HG03378 (cell line): Measurements from ENCODE around the gene CLEC7A.

ENCODE experiments used
- ATAC-seq: cut with Tn5 transposase; IDR thresholded peaks from one replicate; pipeline ENCODE4 v1.9.1; 2021; ENCODE audit warnings: mild to moderate bottlenecking, moderate library complexity; ENCODE audit not compliant: unreplicated experiment

CLEC7A gene

GRCh38 chr12:10142976-10143589 lies 13.1 kb upstream of the CLEC7A start:
- ATAC-seq, result no peak

- no peak for ATAC-seq
These were observed 10.0 kb upstream of the CLEC7A start for GRCh38 chr12:10140001-10140400.

GRCh38 chr12:10136637-10137205 lies 6.7 kb upstream of the CLEC7A start:
- ATAC-seq, result no peak

- no peak for ATAC-seq
These were observed 5.1 kb upstream of the CLEC7A start for GRCh38 chr12:10135126-10135525.

GRCh38 chr12:10132850-10133370 lies 2.9 kb upstream of the CLEC7A start:
- ATAC-seq, result no peak

DNA sequence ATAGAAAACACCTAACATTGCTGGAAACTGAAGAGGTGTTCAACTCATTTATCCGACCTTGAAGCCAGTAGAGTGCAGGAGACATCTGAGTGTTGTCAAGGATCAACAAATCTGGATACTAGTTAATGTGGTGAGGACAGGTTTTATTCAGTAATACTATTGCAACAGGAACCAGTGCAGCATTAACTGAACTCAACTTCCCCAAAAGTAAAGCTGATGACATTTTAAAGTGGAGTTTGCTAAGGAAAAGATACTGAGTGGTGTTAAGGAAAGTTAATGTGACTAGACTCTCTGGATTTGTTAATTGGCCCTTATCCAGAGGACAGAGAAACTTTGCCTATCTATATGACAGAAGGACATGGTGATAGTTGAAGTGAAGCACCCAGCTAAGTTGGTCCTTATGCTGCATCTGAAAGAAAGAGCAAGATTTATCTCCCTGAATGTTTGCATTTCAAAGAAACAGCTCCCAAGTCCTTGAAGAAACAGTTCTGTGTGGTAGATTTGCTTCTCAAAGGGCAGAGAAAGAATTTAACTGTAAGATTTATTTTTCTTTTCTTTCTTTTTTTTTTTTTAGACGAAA lies 1.2 kb upstream of the CLEC7A start:
- no peak for ATAC-seq

DNA sequence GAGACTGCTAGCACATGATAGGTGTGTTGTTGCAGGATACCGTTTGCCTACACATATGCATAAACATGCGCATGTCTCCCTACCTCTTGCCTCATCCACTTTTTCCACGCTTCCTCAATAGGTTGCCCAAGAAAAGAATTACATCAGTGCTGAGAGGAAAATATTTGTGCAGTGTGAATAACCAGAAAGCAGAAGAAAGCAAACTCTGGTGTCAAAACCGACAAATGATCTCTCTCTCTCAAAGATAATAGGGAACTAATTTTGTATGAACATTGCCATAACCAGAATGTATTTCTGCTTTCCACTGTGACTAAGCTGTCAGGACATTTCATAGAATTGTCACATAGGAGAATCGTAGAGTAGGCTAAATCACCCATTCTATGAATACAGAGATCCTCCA lies 1.3 kb downstream of the CLEC7A start:
- no peak for ATAC-seq

GRCh38 chr12:10126413-10126812 lies 3.6 kb downstream of the CLEC7A start:
- ATAC-seq, result no peak

- no peak for ATAC-seq
These were observed 7.3 kb downstream of the CLEC7A start for GRCh38 chr12:10122689-10123088.

- no peak for ATAC-seq
These were observed 8.7 kb downstream of the CLEC7A start for GRCh38 chr12:10121278-10121677.

GRCh38 chr12:10119066-10119465 lies 10.9 kb downstream of the CLEC7A start:
- ATAC-seq, result no peak

- ATAC-seq, result no peak
These were observed 14.1 kb downstream of the CLEC7A start for GRCh38 chr12:10115890-10116289.

DNA sequence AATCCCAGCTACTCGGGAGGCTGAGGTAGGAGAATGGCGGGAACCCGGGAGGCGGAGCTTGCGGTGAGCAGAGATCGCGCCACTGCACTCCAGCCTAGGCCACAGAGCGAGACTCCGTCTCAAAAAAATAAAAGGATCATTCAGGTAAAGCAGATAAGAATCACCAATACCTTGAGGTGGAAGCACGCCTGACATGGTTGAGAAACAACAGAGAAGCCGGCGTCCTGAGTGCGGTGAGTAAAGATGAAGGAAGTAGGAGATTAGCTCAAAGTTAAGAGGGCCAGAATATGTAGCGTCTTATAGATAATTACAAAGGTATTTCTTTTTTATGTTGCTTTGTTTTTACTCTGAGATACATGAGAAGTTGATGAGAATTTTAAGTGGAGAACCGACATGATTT lies 14.7 kb downstream of the CLEC7A start:
- no peak for ATAC-seq

DNA sequence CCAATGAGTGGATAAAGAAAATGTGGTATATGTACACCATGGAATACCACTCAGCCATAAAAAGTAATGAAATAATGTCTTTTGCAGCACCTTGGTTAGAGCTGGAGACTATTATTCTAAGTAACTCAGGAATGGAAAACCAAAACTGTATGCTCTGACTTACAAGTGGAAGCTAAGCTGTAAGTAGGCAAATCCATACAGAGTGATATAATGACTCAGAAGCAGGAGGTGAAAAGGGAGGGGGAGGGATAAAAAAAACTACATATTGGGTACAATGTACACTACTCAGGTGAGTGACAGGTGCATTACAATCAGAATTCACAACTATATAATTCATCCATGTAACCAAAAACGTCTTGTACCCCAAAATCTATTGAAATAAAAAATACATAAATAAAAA lies 16.1 kb downstream of the CLEC7A start:
- no peak for ATAC-seq

DNA sequence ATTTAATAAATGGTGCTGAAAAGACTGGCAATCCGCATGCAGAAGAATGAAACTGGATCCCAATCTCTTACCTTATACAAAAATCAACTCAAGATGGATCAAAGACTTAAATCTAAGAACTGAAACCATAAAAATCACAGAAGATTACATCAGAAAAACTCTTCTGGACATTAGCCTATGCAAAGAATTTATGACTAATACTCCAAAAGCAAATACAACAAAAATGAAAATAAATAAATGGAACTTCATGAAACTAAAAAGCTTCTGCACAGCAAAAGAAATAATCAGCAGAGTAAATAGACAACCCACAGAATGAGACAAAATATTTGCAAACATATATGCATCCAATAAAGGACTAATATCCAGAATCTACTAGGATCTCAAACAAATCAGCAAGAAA lies 16.9 kb downstream of the CLEC7A start:
- ATAC-seq, result no peak

DNA sequence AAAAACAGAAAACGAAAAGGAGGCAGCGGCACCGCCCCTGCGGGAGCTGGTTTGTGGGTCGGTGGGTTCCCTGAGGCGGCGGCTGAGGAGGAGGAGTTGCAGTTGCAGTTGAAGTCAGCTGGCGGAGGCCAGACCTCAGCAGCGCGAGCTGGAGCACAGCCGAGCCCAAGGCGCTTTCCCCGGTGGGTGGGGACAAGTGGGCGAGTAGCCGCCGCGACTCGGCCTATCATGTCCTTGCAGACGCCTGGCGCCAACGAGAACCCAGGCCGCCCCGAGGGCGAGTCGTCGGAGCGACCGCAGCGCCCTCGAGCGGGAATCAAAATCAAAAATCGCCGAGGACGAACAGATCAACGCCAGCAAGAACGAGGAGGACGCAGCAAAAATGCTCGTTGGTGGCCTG lies 18.5 kb downstream of the CLEC7A start:
- ATAC-seq, result no peak

GRCh38 chr12:10110256-10110844 lies 19.6 kb downstream of the CLEC7A start:
- ATAC-seq, result no peak

DNA sequence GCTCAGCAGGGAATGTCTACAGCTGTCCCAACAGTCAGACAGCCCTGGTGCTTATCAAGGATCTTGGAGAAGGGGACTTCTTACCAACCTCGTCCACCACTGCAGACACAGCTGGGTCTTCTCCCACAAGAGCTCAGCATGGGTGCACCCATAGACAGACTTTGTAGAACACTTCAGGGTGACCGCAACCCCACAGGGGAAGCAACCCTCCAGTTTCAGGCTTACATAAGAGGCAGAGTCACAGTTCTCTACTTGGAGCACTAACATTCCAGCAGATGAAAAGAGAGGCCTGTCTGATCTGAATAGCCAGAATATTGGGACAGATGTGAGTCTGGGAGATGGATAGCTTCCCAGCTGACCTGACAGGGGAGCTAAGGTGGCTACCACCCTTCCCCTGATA lies 27.7 kb downstream of the CLEC7A start:
- no peak for ATAC-seq

- ATAC-seq, result no peak
These were observed 28.3 kb downstream of the CLEC7A start for GRCh38 chr12:10101648-10102220.

DNA sequence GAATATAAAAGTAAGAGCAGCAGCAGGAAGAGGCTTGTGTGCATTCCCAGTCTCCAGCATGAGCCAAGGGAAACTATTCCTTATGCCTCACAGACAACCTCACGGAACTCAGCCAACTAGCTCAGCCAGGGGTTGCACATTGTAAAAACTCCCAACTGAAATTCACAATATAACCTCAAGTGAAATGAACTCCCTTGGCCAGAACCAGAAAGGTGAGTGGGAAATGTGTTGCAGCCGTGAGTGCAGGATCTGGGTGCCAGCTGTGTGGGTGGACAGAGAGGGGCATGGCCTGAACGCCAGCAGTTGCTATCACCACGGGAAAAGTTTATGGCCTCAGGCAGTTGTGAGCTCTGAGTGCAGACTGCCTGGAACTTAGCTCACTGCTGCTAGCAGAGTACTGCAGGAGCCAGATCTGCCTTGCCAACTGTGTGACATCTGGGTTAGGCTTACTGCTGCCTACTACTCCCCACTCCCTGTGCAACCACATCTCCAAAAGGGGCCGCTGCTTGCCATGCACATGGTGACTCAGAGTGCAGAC lies 28.9 kb downstream of the CLEC7A start:
- no peak for ATAC-seq

GRCh38 chr12:10098791-10099190 lies 31.2 kb downstream of the CLEC7A start, which contains the start of gene CLEC1A:
TSS of gene CLEC1A (minus strand) at chr12:10098985. CDS start at chr12:10098922, 63 bp downstream.
- ATAC-seq, result no peak
